ENCODE results near the gene ARFGAP1.

GRCh38 chr20:63230800-63231268 lies 41.8 kb upstream of the ARFGAP1 start:
- no peak for TF ChIP-seq POLR2A (IDR thresholded peaks at IDR 0.05)
- TF ChIP-seq, protein P1, sequence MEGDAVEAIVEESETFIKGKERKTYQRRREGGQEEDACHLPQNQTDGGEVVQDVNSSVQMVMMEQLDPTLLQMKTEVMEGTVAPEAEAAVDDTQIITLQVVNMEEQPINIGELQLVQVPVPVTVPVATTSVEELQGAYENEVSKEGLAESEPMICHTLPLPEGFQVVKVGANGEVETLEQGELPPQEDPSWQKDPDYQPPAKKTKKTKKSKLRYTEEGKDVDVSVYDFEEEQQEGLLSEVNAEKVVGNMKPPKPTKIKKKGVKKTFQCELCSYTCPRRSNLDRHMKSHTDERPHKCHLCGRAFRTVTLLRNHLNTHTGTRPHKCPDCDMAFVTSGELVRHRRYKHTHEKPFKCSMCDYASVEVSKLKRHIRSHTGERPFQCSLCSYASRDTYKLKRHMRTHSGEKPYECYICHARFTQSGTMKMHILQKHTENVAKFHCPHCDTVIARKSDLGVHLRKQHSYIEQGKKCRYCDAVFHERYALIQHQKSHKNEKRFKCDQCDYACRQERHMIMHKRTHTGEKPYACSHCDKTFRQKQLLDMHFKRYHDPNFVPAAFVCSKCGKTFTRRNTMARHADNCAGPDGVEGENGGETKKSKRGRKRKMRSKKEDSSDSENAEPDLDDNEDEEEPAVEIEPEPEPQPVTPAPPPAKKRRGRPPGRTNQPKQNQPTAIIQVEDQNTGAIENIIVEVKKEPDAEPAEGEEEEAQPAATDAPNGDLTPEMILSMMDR (IDR thresholded peaks at IDR 0.05), result peak in 5 of 6 experiments; percentile 16 to 70 (median 59)
